Activated CD4-positive, alpha-beta T cell treated with anti-CD3 and anti-CD28 coated beads for 48 hours (primary cell): Measurements from ENCODE around the gene GNG7.
"Not testable (repeated sequence)": the region's sequence is repeated elsewhere in the genome, so short reads cannot be mapped to it uniquely, and the experiment has no call there.

Experiments
- DNase-seq: peaks from one replicate; pipeline ENCODE4 v3.0.0-alpha.2; 2020

The GNG7 gene

GRCh38 chr19:2616741-2617392, 85.6 kb downstream of the GNG7 start:
- peak; percentile 57 for DNase-seq

- no peak for DNase-seq
Measured at GRCh38 chr19:2615782-2616181, 86.7 kb downstream of the GNG7 start.

- DNase-seq = peak; percentile 74
Measured at GRCh38 chr19:2613507-2614295, 88.8 kb downstream of the GNG7 start.

GRCh38 chr19:2612619-2613249, 89.8 kb downstream of the GNG7 start:
- no peak for DNase-seq

GRCh38 chr19:2611483-2612464, 90.7 kb downstream of the GNG7 start:
- no peak for DNase-seq

GRCh38 chr19:2610637-2611482, 91.6 kb downstream of the GNG7 start:
- peak; percentile 92 for DNase-seq

GRCh38 chr19:2609389-2610116, 92.9 kb downstream of the GNG7 start:
- DNase-seq = no peak

GRCh38 chr19:2609034-2609388, 93.5 kb downstream of the GNG7 start:
- not testable (repeated sequence) for DNase-seq

- DNase-seq = no peak
Measured at GRCh38 chr19:2608602-2608922, 93.9 kb downstream of the GNG7 start.

- DNase-seq = peak; percentile 94
Measured at GRCh38 chr19:2607712-2608601, 94.5 kb downstream of the GNG7 start.

- not testable (repeated sequence) for DNase-seq
Measured at GRCh38 chr19:2606774-2607173, 95.7 kb downstream of the GNG7 start.

- DNase-seq = not testable (repeated sequence)
Measured at GRCh38 chr19:2605889-2606288, 96.6 kb downstream of the GNG7 start.

GRCh38 chr19:2604747-2605329, 97.7 kb downstream of the GNG7 start:
- DNase-seq = no peak

GRCh38 chr19:2603334-2603733, 99.2 kb downstream of the GNG7 start:
- DNase-seq = no peak

GRCh38 chr19:2602391-2603181, 99.9 kb downstream of the GNG7 start:
- no peak for DNase-seq

- no peak for DNase-seq
Measured at GRCh38 chr19:2600914-2601870, 101.3 kb downstream of the GNG7 start.

GRCh38 chr19:2594319-2594718, 108.2 kb downstream of the GNG7 start:
- DNase-seq = no peak

GRCh38 chr19:2592824-2593223, 109.7 kb downstream of the GNG7 start:
- no peak for DNase-seq
